CD4-positive, alpha-beta T cell (primary cell): Measurements from ENCODE around the gene ITGA6. TPM values are rescaled to one million over a fixed set of nuclear protein-coding genes. Genes with fewer than 3 reads are reported as not detected.

Experiments
- ATAC-seq: fragments of 200-7000 bp; cut with Tn5 transposase; one replicate; pipeline ENCODE4 v1.10.0; 2022; ENCODE audit warnings: mild to moderate bottlenecking; ENCODE audit not compliant: poor library complexity
- CTCF ChIA-PET: fragments of 350-600 bp; sonication (Branson Sonifier 250); formaldehyde crosslinking; loops from one replicate; lab custom pipeline; 2021; ENCODE audit warnings: antibody characterized with exemption, inconsistent platforms; lab: Charles Lee
- POLR2A ChIA-PET: fragments of 350-600 bp; sonication (Branson Sonifier 250); formaldehyde crosslinking; loops from one replicate; lab custom pipeline; 2021; ENCODE audit warnings: antibody characterized with exemption, inconsistent platforms; lab: Charles Lee
- DNase-seq, 14 experiments: peaks; one replicate each; pipeline ENCODE4 v3.0.0-alpha.2; 2013 to 2020; ENCODE audit warnings: mixed read lengths in 2 of 14
- H3K27ac ChIP-seq, 2 donors: one replicate each; pipeline versions ENCODE4 v1.5.1 to v1.7.0; 2013; ENCODE audit warnings: low read length in 2 of 2, low read depth in 1 of 2, mild to moderate bottlenecking in 1 of 2
- H3K27me3 ChIP-seq, 2 experiments: 1 replicate in 1 of 2; 2 replicates in 1 of 2; pipeline versions ENCODE4 v1.6.1 to v1.7.0; 2013; ENCODE audit warnings: low read length in 2 of 2, control low read depth in 1 of 2, mild to moderate bottlenecking in 1 of 2, moderate library complexity in 1 of 2; ENCODE audit not compliant: insufficient read depth in 2 of 2, control insufficient read depth in 1 of 2
- H3K36me3 ChIP-seq: one replicate; pipeline ENCODE4 v1.6.1; 2013; ENCODE audit warnings: low read length, control low read depth; ENCODE audit not compliant: insufficient read depth
- H3K4me1 ChIP-seq: one replicate; pipeline ENCODE4 v1.6.1; 2013; ENCODE audit warnings: low read length, control low read depth; ENCODE audit not compliant: insufficient read depth
- H3K4me3 ChIP-seq: one replicate; pipeline ENCODE4 v1.5.1; 2013; ENCODE audit warnings: mild to moderate bottlenecking, low read length, moderate library complexity
- H3K9me3 ChIP-seq, 2 experiments: 1 replicate in 1 of 2; 2 replicates in 1 of 2; pipeline versions ENCODE4 v1.6.1 to v1.7.0; 2013; ENCODE audit warnings: low read length in 2 of 2, mild to moderate bottlenecking in 2 of 2, control low read depth in 1 of 2, moderate library complexity in 1 of 2; ENCODE audit not compliant: control insufficient read depth in 1 of 2, insufficient read depth in 1 of 2
- H3K27ac Mint-ChIP-seq: one replicate; pipeline ENCODE4 v1.8.0; 2020; ENCODE audit warnings: mixed read lengths
- H3K27me3 Mint-ChIP-seq: one replicate; pipeline ENCODE4 v1.8.0; 2021; ENCODE audit warnings: mixed read lengths
- H3K36me3 Mint-ChIP-seq: one replicate; pipeline ENCODE4 v1.8.0; 2021; ENCODE audit warnings: low read depth, mixed read lengths
- H3K4me1 Mint-ChIP-seq: one replicate; pipeline ENCODE4 v1.8.0; 2021; ENCODE audit warnings: low read depth, mixed read lengths
- H3K4me3 Mint-ChIP-seq: one replicate; pipeline ENCODE4 v1.8.0; 2020; ENCODE audit warnings: mild to moderate bottlenecking, mixed read lengths
- H3K9me3 Mint-ChIP-seq: one replicate; pipeline ENCODE4 v1.8.0; 2020; ENCODE audit warnings: mixed read lengths
- intact Hi-C, 2 experiments: fragments of 100-400 bp; cut with DNase I in 1 of 2; cut with micrococcal nuclease in 1 of 2; formaldehyde crosslinking; loops; one replicate each; pipeline versions ENCODE4 v1.15.1 to v1.9.0; 2023 to 2025; cut with DNase I, micrococcal nuclease
- total RNA-seq, 174 experiments: library from RNA in 2 of 174; stranded (reverse) in 2 of 174; gene quantifications; one replicate each; pipeline ENCODE4 v1.2.3 and lab custom pipeline; 2021 to 2026
- TF ChIP-seq, protein P1 (sequence below): fragments of 200-600 bp; IDR thresholded peaks from one replicate; pipeline ENCODE4 v1.8.0; 2022; ENCODE audit warnings: antibody characterized with exemption, mild to moderate bottlenecking

ITGA6 gene
- total RNA-seq, 2 experiments from 2014 or later: 53.5 to 58.0 TPM

DNA sequence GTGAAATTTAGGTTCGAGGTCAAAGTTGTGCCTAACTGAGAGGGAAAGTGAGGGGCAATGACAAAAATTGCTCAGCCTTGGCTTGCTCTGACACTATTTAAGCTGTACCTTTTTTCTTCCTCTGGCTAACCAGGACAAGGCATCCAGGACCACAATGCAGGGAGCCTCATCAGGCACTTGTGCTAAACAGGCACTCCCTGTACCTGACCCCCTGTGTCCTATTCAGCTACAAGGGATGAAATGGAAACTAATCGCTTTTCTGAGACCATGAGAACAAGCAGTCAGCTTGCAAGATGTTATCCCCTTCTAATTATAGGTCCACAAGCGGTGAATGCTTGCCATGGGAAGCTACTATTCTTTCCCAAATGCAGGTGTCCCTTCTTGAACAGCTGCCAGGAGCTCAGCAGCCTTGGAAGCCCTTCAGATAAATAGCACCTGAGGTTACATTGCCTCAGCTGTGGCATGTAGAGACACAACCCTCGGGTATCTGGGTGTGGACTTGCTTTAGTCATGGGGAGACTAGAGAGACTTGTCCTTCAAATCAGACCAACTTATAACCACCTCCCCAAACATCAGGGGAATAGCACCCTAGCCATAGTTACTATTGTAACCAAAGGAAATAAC lies 19.1 kb upstream of the ITGA6 start:
- intact Hi-C loops: no loop called here
- Histone ChIP-seq H3K4me3 (no peak overlapping the region), H3K27me3 (no peaks in the 10 kb centered on the region), H3K36me3 (no peaks in the 10 kb centered on the region), H3K4me1 (no peaks in the 10 kb centered on the region), H3K27ac (no peak overlapping the region), H3K9me3 (no peaks in the 10 kb centered on the region)
- POLR2A ChIA-PET: no interaction called here
- peaks cover 11% of the 10 kb centered on the region for H3K27me3 Mint-ChIP-seq
- ATAC-seq: no peak
- TF ChIP-seq, protein P1, sequence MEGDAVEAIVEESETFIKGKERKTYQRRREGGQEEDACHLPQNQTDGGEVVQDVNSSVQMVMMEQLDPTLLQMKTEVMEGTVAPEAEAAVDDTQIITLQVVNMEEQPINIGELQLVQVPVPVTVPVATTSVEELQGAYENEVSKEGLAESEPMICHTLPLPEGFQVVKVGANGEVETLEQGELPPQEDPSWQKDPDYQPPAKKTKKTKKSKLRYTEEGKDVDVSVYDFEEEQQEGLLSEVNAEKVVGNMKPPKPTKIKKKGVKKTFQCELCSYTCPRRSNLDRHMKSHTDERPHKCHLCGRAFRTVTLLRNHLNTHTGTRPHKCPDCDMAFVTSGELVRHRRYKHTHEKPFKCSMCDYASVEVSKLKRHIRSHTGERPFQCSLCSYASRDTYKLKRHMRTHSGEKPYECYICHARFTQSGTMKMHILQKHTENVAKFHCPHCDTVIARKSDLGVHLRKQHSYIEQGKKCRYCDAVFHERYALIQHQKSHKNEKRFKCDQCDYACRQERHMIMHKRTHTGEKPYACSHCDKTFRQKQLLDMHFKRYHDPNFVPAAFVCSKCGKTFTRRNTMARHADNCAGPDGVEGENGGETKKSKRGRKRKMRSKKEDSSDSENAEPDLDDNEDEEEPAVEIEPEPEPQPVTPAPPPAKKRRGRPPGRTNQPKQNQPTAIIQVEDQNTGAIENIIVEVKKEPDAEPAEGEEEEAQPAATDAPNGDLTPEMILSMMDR: no peak
- H3K36me3 Mint-ChIP-seq: no peaks in the 10 kb centered on the region
- no peak overlapping the region for H3K27ac Mint-ChIP-seq
- no peak overlapping the region for H3K4me3 Mint-ChIP-seq
- no peak for DNase-seq
- H3K9me3 Mint-ChIP-seq: no peaks in the 10 kb centered on the region
- CTCF ChIA-PET: no interaction called here
- H3K4me1 Mint-ChIP-seq: no peaks in the 10 kb centered on the region

DNA sequence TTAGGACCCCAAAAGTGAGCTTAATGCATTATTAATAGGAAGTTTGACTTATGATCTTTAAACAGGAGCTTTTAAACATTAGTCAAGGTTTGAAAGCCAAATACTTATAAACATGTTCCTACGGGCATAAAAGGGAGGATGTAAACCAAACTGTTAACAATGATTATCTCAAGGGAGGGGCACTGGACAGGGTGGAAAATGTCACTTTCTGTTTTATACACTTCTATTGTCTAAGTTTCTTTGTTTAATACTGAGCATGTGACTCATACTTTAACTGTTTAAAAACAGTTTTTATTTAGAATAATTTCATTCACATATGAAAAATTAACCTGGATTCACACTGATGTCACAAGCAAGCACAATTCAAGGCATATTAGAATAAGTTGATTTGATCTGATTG lies 18.3 kb upstream of the ITGA6 start:
- no peak overlapping the region for H3K4me3 Mint-ChIP-seq
- Histone ChIP-seq H3K4me1 (no peaks in the 10 kb centered on the region), H3K4me3 (no peak overlapping the region), H3K27ac (no peak overlapping the region), H3K9me3 (no peaks in the 10 kb centered on the region), H3K36me3 (no peaks in the 10 kb centered on the region), H3K27me3 (no peaks in the 10 kb centered on the region)
- H3K9me3 Mint-ChIP-seq: no peaks in the 10 kb centered on the region
- H3K4me1 Mint-ChIP-seq: no peaks in the 10 kb centered on the region
- ATAC-seq (no peak), DNase-seq (no peak)
- peaks cover 11% of the 10 kb centered on the region for H3K27me3 Mint-ChIP-seq
- POLR2A ChIA-PET: no interaction called here
- TF ChIP-seq, protein P1: no peak
- no peak overlapping the region for H3K27ac Mint-ChIP-seq
- no peaks in the 10 kb centered on the region for H3K36me3 Mint-ChIP-seq
- CTCF ChIA-PET: no interaction called here
- intact Hi-C loops: no loop called here

DNA sequence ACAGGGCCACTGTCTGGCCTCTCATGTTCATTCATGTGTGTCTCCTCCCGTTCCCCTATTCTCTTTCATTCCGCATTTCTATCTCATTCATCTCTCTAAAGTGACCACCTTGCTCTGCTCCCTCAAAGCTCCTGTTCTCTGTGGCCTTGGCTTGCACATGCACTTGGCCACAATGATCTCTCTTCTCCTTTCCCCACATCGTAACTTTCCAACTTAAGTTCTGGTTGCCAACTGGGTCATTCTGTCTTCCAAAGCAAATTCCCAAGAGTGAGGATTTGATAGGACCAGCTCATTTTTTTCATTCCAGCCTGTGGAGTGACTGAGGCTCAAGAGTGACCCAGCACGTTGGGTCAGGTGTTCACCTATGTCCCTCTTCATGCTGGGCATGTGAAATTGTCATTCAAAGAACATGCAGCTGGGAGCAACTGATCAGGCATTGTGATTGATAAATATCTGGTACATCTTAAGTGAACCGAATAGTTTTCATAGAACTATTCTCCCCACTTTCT lies 14.3 kb upstream of the ITGA6 start:
- intact Hi-C loops: no loop called here
- Mint-ChIP-seq H3K4me1 (no peaks in the 10 kb centered on the region), H3K9me3 (no peaks in the 10 kb centered on the region), H3K27me3 (peaks cover 22% of the 10 kb centered on the region), H3K36me3 (no peaks in the 10 kb centered on the region), H3K4me3 (no peak overlapping the region), H3K27ac (no peak overlapping the region)
- POLR2A ChIA-PET: interaction anchor here (1.3 kb wide), 1 partner anchor 14 kb away, joined by 3 read pairs; no protein-coding TSS in a partner anchor
- CTCF ChIA-PET: no interaction called here
- H3K36me3 ChIP-seq: no peaks in the 10 kb centered on the region
- no peak overlapping the region for H3K4me3 ChIP-seq
- DNase-seq: no peak
- H3K4me1 ChIP-seq: no peaks in the 10 kb centered on the region
- no peak overlapping the region for H3K27ac ChIP-seq
- no peaks in the 10 kb centered on the region for H3K9me3 ChIP-seq
- TF ChIP-seq, protein P1: no peak
- ATAC-seq: no peak
- H3K27me3 ChIP-seq: no peaks in the 10 kb centered on the region
